HCT116 (cell line): ENCODE measurements around the gene TBX2. TPM values are rescaled to one million over a fixed set of nuclear protein-coding genes. Genes with fewer than 3 reads are reported as not detected.

ENCODE experiments used
- ATAC-seq: fragments of 200-7000 bp; cut with Tn5 transposase; 2 replicates; pipeline ENCODE4 v1.9.1; 2020; ENCODE audit warnings: mild to moderate bottlenecking, moderate library complexity
- BruUV-seq: library from RNA; stranded (reverse); fragments of 400-500 nt; replicated peaks from 2 replicates; lab custom pipeline; 2021; lab: Mats Ljungman, UMichigan
- CTCF ChIA-PET: fragments of 300-600 bp; sonication (Branson Sonifier 250); formaldehyde crosslinking; loops from one replicate; lab custom pipeline; 2021; ENCODE audit warnings: antibody characterized with exemption; lab: Charles Lee
- POLR2A ChIA-PET: fragments of 300-600, 350-600 bp; sonication (Branson Sonifier 250); formaldehyde crosslinking; loops from one replicate; lab custom pipeline; 2021; ENCODE audit warnings: antibody characterized with exemption; lab: Charles Lee
- RAD21 ChIA-PET, 2 experiments: fragments of 300-600 bp; sonication (Branson Sonifier 250); formaldehyde crosslinking; loops; one replicate each; lab custom pipeline; 2023; ENCODE audit warnings: low total read pairs in 2 of 2; ENCODE audit not compliant: uncharacterized antibody in 2 of 2, unreplicated experiment in 2 of 2, low non-redundant PET in 1 of 2; lab: Charles Lee
- DNase-seq: peaks from one replicate; pipeline ENCODE4 v3.0.0-alpha.2; 2010; ENCODE audit warnings: low read depth, low spot score
- H2AFZ ChIP-seq: fragments of 200-600 bp; shearing (Covaris generic), sonication (generic); 2 replicates; pipeline ENCODE4 v1.6.1; 2017; ENCODE audit warnings: low read depth, mixed run types, mixed read lengths, antibody characterized with exemption, low read length; ENCODE audit not compliant: poor library complexity, severe bottlenecking
- H3K27ac ChIP-seq: 2 replicates; pipeline ENCODE4 v1.5.1; 2012; ENCODE audit warnings: low read depth, low read length
- H3K27me3 ChIP-seq: fragments of 200-600 bp; sonication (generic); 2 replicates; pipeline ENCODE4 v1.6.1; 2016; ENCODE audit warnings: mixed run types, low read length, mixed read lengths; ENCODE audit not compliant: insufficient read depth
- H3K36me3 ChIP-seq, 2 experiments: fragments of 200-500 bp in 1 of 2; fragments of 200-600 bp in 1 of 2; sonication (Bioruptor generic) in 1 of 2; sonication (generic) in 1 of 2; 2 replicates each; pipeline versions ENCODE4 v1.5.1 to v1.6.1; 2014 to 2016; ENCODE audit warnings: low read length in 2 of 2, inconsistent platforms in 1 of 2, mixed read lengths in 1 of 2, mixed run types in 1 of 2; ENCODE audit not compliant: insufficient read depth in 2 of 2, control insufficient read depth in 1 of 2
- H3K4me1 ChIP-seq, 2 experiments: fragments of 200-600 bp in 1 of 2; sonication (generic) in 1 of 2; 2 replicates each; pipeline versions ENCODE4 v1.5.1 to v1.6.1; 2012 to 2017; ENCODE audit warnings: low read length in 2 of 2, inconsistent platforms in 1 of 2, mild to moderate bottlenecking in 1 of 2, mixed read lengths in 1 of 2, mixed run types in 1 of 2, moderate library complexity in 1 of 2; ENCODE audit not compliant: insufficient read depth in 2 of 2, control insufficient read depth in 1 of 2
- H3K4me2 ChIP-seq: fragments of 200-600 bp; sonication (generic); 2 replicates; pipeline ENCODE4 v1.6.1; 2017; ENCODE audit warnings: mixed run types, low read length, mixed read lengths
- H3K4me3 ChIP-seq, 2 experiments: fragments of 200-600 bp in 1 of 2; sonication (generic) in 1 of 2; replicated peaks in 1 of 2; 2 replicates each; pipeline ENCODE4 v1.5.1; 2011 to 2016; ENCODE audit warnings: low read length in 2 of 2, control low read depth in 1 of 2, low read depth in 1 of 2, mild to moderate bottlenecking in 1 of 2, mixed read lengths in 1 of 2, mixed run types in 1 of 2
- H3K79me2 ChIP-seq: fragments of 200-600 bp; sonication (generic); 2 replicates; pipeline ENCODE4 v1.6.1; 2017; ENCODE audit warnings: mild to moderate bottlenecking, mixed run types, low read length, moderate library complexity, mixed read lengths; ENCODE audit not compliant: insufficient read depth
- H3K9ac ChIP-seq: fragments of 200-600 bp; sonication (generic); 2 replicates; pipeline ENCODE4 v1.6.1; 2016; ENCODE audit warnings: low read length, mixed read lengths
- H3K9me2 ChIP-seq: fragments of 200-600 bp; sonication (generic), shearing (Covaris generic); 2 replicates; pipeline ENCODE4 v1.6.1; 2017; ENCODE audit warnings: mixed run types, mild to moderate bottlenecking, moderate library complexity; ENCODE audit not compliant: insufficient read depth
- H3K9me3 ChIP-seq, 2 experiments: fragments of 200-500 bp in 1 of 2; fragments of 200-600 bp in 1 of 2; sonication (Bioruptor generic) in 1 of 2; sonication (generic) in 1 of 2; 2 replicates each; pipeline ENCODE4 v1.6.1; 2014 to 2017; ENCODE audit warnings: low read length in 2 of 2, mixed read lengths in 2 of 2, inconsistent platforms in 1 of 2, low read depth in 1 of 2, mild to moderate bottlenecking in 1 of 2, mixed run types in 1 of 2, moderate library complexity in 1 of 2; ENCODE audit not compliant: control insufficient read depth in 1 of 2, insufficient read depth in 1 of 2
- H4K20me1 ChIP-seq: fragments of 200-600 bp; sonication (generic), shearing (Covaris generic); 2 replicates; pipeline ENCODE4 v1.6.1; 2017; ENCODE audit warnings: mixed run types, mild to moderate bottlenecking, moderate library complexity; ENCODE audit not compliant: insufficient read depth
- CBX3 ChIP-seq: IDR thresholded peaks from 2 replicates; pipeline ENCODE4 v1.6.1; 2012; ENCODE audit warnings: low read depth
- CEBPB ChIP-seq: IDR thresholded peaks from 2 replicates; pipeline ENCODE4 v1.6.1; 2012; ENCODE audit warnings: low read depth
- CTCF ChIP-seq, 3 experiments: fragments of 200-600 bp in 1 of 3; sonication (generic) in 1 of 3; IDR thresholded peaks in 2 of 3; conservative IDR thresholded peaks in 1 of 3; 2 replicates each; pipeline ENCODE4 v1.5.1; 2012 to 2017; ENCODE audit warnings: low read depth in 2 of 3, low read length in 2 of 3, antibody characterized with exemption in 1 of 3, borderline replicate concordance in 1 of 3, control low read depth in 1 of 3, mild to moderate bottlenecking in 1 of 3, mixed read lengths in 1 of 3, mixed run types in 1 of 3, moderate library complexity in 1 of 3; ENCODE audit not compliant: insufficient read depth in 1 of 3
- EGR1 ChIP-seq: IDR thresholded peaks from 2 replicates; pipeline ENCODE4 v1.6.1; 2012; ENCODE audit warnings: low read depth
- ELF1 ChIP-seq: IDR thresholded peaks from 2 replicates; pipeline ENCODE4 v1.6.1; 2012; ENCODE audit warnings: low read depth, borderline replicate concordance
- EZH2 ChIP-seq: fragments of 200-600 bp; sonication (generic); IDR thresholded peaks from 2 replicates; pipeline ENCODE4 v1.6.1; 2017; ENCODE audit warnings: antibody characterized with exemption, mixed run types
- EZH2phosphoT487 ChIP-seq: fragments of 200-600 bp; IDR thresholded peaks from 2 replicates; pipeline ENCODE4 v1.6.1; 2018; ENCODE audit warnings: antibody characterized with exemption, borderline replicate concordance
- FOSL1 ChIP-seq: IDR thresholded peaks from 2 replicates; pipeline ENCODE4 v1.6.1; 2012; ENCODE audit warnings: low read depth
- JUND ChIP-seq: IDR thresholded peaks from 2 replicates; pipeline ENCODE4 v1.6.1; 2012
- POLR2AphosphoS5 ChIP-seq: IDR thresholded peaks from 2 replicates; pipeline ENCODE4 v1.6.1; 2011; ENCODE audit warnings: mild to moderate bottlenecking, low read depth, low read length, moderate library complexity
- RAD21 ChIP-seq: IDR thresholded peaks from 2 replicates; pipeline ENCODE4 v1.6.1; 2012; ENCODE audit warnings: low read depth, mild to moderate bottlenecking
- SIN3A ChIP-seq: IDR thresholded peaks from 2 replicates; pipeline ENCODE4 v1.6.1; 2012; ENCODE audit warnings: low read depth
- SP1 ChIP-seq: IDR thresholded peaks from 2 replicates; pipeline ENCODE4 v1.6.1; 2012; ENCODE audit warnings: low read depth
- TCF7L2 ChIP-seq: IDR thresholded peaks from 2 replicates; pipeline ENCODE4 v1.7.0; 2011; ENCODE audit warnings: borderline replicate concordance, inconsistent platforms; ENCODE audit not compliant: insufficient read depth, insufficient read length; ENCODE audit errors: extremely low read depth
- ZFX ChIP-seq: fragments of 450-650 bp; IDR thresholded peaks from 2 replicates; pipeline ENCODE4 v1.6.1; 2017
- intact Hi-C: fragments of 100-400 bp; cut with micrococcal nuclease; formaldehyde crosslinking; loops from 2 replicates; pipeline ENCODE4 v1.10.0; 2022
- total RNA-seq: library from RNA; stranded (reverse); gene quantifications from one replicate; pipeline ENCODE4 v1.2.1, GENCODE V29; 2021; ENCODE audit not compliant: unreplicated experiment
- TF ChIP-seq, protein P1 (sequence below): IDR thresholded peaks from 2 replicates; pipeline ENCODE4 v1.6.1; 2012; ENCODE audit warnings: low read depth
- TF ChIP-seq, protein P2 (sequence below): IDR thresholded peaks from 2 replicates; pipeline ENCODE4 v1.6.1; 2012
- TF ChIP-seq, protein P3 (sequence below): IDR thresholded peaks from 2 replicates; pipeline ENCODE4 v1.6.1; 2012

Gene TBX2
- total RNA-seq, 1 experiment from 2014 or later, result 0.71 TPM

- BruUV-seq, result no TSS peak
- TF ChIP-seq EGR1 (no peak), CBX3 (no peak), SIN3A (no peak), SP1 (no peak), CTCF (IDR thresholded peaks at IDR 0.05 in 2 of 3, conservative IDR thresholded peaks at IDR 0.05 in 1 of 3; ENCODE audit: borderline replicate concordance in 1 of 3, insufficient read depth in 1 of 3, low read depth in 2 of 3, low read length in 2 of 3) (no peak), RAD21 (no peak), FOSL1 (no peak), ZFX (no peak), EZH2phosphoT487 (no peak), CEBPB (no peak), ELF1 (no peak), TCF7L2 (no peak), EZH2 (no peak), JUND (no peak), POLR2AphosphoS5 (no peak)
- TF ChIP-seq, protein P1, sequence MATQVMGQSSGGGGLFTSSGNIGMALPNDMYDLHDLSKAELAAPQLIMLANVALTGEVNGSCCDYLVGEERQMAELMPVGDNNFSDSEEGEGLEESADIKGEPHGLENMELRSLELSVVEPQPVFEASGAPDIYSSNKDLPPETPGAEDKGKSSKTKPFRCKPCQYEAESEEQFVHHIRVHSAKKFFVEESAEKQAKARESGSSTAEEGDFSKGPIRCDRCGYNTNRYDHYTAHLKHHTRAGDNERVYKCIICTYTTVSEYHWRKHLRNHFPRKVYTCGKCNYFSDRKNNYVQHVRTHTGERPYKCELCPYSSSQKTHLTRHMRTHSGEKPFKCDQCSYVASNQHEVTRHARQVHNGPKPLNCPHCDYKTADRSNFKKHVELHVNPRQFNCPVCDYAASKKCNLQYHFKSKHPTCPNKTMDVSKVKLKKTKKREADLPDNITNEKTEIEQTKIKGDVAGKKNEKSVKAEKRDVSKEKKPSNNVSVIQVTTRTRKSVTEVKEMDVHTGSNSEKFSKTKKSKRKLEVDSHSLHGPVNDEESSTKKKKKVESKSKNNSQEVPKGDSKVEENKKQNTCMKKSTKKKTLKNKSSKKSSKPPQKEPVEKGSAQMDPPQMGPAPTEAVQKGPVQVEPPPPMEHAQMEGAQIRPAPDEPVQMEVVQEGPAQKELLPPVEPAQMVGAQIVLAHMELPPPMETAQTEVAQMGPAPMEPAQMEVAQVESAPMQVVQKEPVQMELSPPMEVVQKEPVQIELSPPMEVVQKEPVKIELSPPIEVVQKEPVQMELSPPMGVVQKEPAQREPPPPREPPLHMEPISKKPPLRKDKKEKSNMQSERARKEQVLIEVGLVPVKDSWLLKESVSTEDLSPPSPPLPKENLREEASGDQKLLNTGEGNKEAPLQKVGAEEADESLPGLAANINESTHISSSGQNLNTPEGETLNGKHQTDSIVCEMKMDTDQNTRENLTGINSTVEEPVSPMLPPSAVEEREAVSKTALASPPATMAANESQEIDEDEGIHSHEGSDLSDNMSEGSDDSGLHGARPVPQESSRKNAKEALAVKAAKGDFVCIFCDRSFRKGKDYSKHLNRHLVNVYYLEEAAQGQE, result no peak
- TF ChIP-seq, protein P2, sequence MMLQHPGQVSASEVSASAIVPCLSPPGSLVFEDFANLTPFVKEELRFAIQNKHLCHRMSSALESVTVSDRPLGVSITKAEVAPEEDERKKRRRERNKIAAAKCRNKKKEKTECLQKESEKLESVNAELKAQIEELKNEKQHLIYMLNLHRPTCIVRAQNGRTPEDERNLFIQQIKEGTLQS, result no peak
- TF ChIP-seq, protein P3, sequence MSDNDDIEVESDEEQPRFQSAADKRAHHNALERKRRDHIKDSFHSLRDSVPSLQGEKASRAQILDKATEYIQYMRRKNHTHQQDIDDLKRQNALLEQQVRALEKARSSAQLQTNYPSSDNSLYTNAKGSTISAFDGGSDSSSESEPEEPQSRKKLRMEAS, result no peak
- TF ChIP-seq, all 23 proteins: peak for 0
- no peak overlapping the region for H3K4me3 ChIP-seq
Observed at GRCh38 chr17:61402073-61402541, 2.5 kb downstream of the TBX2 start.

More at GRCh38 chr17:61402073-61402541, 2.5 kb downstream of the TBX2 start:
- DNase-seq (no peak), ATAC-seq (no peak)
- intact Hi-C loops, result no loop called here
- Histone ChIP-seq H3K9me3 (no peaks in the 10 kb centered on the region), H2AFZ (no peak overlapping the region), H3K27me3 (no peaks in the 10 kb centered on the region), H4K20me1 (no peaks in the 10 kb centered on the region), H3K79me2 (no peaks in the 10 kb centered on the region), H3K4me2 (no peak overlapping the region), H3K27ac (no peak overlapping the region), H3K9ac (no peak overlapping the region), H3K36me3 (no peaks in the 10 kb centered on the region), H3K4me1 (no peaks in the 10 kb centered on the region), H3K9me2 (no peaks in the 10 kb centered on the region)
- RAD21 ChIA-PET, result no interaction called here
- CTCF ChIA-PET, result no interaction called here
- POLR2A ChIA-PET, result no interaction called here
